Measurements from ENCODE around the gene SLC15A1.

- TF ChIP-seq CTCF (IDR thresholded peaks at IDR 0.05) (no peak), POLR2A (IDR thresholded peaks at IDR 0.05) (no peak)
Measured at GRCh38 chr13:98769736-98770135, 17.3 kb upstream of the SLC15A1 start.
